Activated T-cell treated with anti-CD3 and anti-CD28 coated beads, Interleukin-2, amount 50 U/mL, for 4 hours (primary cell): ENCODE measurements around the gene RPL7A. TPM values are rescaled to one million over a fixed set of nuclear protein-coding genes. Genes with fewer than 3 reads are reported as not detected.
"Not testable (repeated sequence)": the region's sequence is repeated elsewhere in the genome, so short reads cannot be mapped to it uniquely, and the experiment has no call there.

ENCODE experiments used
- ATAC-seq, 2 donors: fragments of 200-7000 bp; cut with Tn5 transposase; one replicate each; pipeline ENCODE4 v1.10.0; 2021
- DNase-seq: peaks from one replicate; pipeline ENCODE4 v3.0.0-alpha.2; 2020
- H3K27me3 Mint-ChIP-seq: one replicate; pipeline ENCODE4 v1.8.0; 2021; ENCODE audit warnings: low read depth, mixed read lengths
- H3K36me3 Mint-ChIP-seq: one replicate; pipeline ENCODE4 v1.8.0; 2022; ENCODE audit warnings: mixed read lengths; ENCODE audit not compliant: insufficient read depth
- H3K4me1 Mint-ChIP-seq: one replicate; pipeline ENCODE4 v1.8.0; 2021; ENCODE audit warnings: low read depth, mixed read lengths
- H3K4me3 Mint-ChIP-seq: one replicate; pipeline ENCODE4 v1.8.0; 2021; ENCODE audit warnings: mild to moderate bottlenecking, moderate library complexity, mixed read lengths
- H3K9me3 Mint-ChIP-seq: one replicate; pipeline ENCODE4 v1.8.0; 2021; ENCODE audit warnings: mixed read lengths
- total RNA-seq, 3 donors: library from RNA; stranded (reverse); gene quantifications; one replicate each; pipeline ENCODE4 v1.2.1, GENCODE V29; 2021

The RPL7A gene
- total RNA-seq, 3 donors from 2014 or later = 3,573 to 3,630 (median 3,625) TPM

DNA sequence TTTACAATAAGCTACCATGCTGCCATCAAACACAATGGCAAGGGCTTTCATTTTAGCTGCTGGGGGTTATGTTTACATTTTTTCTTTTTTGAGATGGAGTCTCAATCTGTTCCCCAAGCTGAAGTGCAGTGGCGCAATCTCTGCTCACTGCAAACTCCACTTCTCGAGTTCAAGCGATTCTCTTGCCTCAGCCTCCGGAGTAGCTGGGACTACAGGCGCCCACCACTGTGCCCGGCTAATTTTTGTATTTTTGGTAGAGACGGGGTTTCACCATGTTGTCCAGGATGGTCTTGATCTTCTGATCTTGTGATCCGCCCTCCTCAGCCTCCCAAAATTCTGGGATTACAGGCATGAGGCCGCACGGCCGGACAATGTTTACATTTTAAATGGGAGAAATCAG is 13.1 kb upstream of the RPL7A start:
- Mint-ChIP-seq H3K4me3 (peak overlapping the region; percentile 89), H3K4me1 (peaks cover 31% of the 10 kb centered on the region), H3K36me3 (peaks cover 51% of the 10 kb centered on the region)
- H3K27me3 Mint-ChIP-seq, ATAC-seq, DNase-seq, H3K9me3 Mint-ChIP-seq: not testable (repeated sequence)

DNA sequence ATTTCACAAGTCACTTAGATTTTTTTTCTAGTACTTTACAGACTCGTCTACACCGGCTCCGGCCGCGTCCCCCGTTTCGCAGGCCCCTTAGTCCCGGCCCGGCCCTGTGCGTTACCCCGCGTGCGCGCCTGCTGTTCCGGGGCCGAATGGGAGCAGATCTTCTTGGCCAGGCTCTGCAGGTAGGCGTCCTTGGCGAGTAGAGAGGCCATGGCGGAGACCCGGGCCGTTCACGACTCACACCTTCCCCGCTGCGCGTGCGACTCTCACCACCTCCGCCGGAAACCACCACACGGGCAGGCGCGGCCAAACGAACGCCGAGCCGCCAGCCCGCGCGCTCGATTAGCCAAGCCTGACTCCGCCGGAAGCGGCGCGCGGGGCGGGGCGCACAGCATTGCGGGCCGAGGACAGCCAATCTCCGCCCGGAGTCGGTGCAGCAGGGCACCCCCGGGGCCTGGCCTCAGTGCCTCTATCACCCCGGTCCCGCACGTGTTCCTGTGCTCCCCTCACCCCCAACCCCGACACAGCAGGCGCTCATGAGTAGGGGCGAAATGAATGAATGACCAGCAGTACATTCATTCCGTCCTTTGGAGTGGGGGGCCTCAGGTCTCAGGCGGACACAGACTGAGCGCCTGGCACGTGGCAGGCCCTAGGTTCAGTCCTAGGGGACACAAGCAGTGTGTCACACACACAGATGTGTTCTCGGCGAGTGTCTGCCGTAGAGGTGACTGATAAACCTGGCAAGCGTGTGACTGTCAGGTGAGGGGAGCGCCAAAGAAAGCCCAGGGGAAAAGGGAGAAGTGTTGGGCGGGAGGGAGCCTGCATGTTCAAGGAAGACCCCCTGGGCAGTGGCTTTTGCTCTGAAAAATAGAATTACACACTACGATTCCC is 11.8 kb upstream of the RPL7A start, which contains the start of gene SURF6:
Gene SURF6, minus strand, starts transcription at position 265 of the 888 bp plus-strand sequence. Its CDS starts 56 bp downstream, at position 209.
- Mint-ChIP-seq H3K27me3 (no peaks in the 10 kb centered on the region), H3K4me3 (peak within 1 kb of the TSS; percentile 89), H3K4me1 (peaks cover 42% of the 10 kb centered on the region), H3K9me3 (no peaks in the 10 kb centered on the region), H3K36me3 (peaks cover 48% of the 10 kb centered on the region)
- peak; percentile 98 for ATAC-seq
- peak; percentile 90 for DNase-seq

DNA sequence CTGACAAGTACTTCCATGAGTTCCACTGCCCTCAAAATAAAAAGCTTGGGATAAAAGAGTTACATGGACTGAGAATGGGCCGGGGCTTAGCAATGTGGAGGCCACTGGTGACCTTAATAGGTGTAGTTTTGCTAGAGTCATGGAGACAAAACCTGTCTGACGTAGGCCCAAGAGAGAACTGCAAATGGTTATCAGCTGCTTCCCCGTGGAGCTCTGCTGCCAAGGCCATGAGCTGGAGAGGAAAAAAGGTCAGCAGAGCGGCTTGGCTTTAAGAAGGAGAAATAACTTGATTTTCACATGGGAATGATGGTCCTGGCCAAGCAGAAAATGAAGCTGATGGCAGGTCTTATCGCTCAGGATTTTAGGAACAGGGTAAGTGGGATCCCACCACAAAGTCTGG is 8.4 kb upstream of the RPL7A start:
- peaks cover 35% of the 10 kb centered on the region for H3K4me1 Mint-ChIP-seq
- no peaks in the 10 kb centered on the region for H3K9me3 Mint-ChIP-seq
- H3K27me3 Mint-ChIP-seq = no peaks in the 10 kb centered on the region
- no peak for ATAC-seq
- H3K36me3 Mint-ChIP-seq = peaks cover 27% of the 10 kb centered on the region
- DNase-seq = no peak
- H3K4me3 Mint-ChIP-seq = no peak overlapping the region

DNA sequence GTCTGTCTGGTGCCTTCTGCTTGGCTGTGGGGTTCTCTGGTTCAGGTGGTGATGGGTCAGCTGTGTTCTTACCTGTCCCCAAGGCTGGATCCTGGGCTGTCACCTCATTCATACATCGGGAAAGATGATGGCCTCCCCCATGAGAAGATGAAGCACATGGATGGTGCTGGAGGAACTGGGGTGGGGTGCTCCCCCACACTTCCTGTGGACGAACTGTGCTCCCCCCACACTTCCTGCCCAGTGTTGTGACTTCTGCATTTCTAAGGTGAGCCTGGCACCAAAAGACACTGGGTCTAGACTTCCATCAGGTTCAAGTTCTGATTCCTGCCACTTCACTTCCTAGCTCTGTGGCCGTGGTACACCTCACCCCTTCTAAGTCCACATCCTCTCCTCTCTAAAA is 7.8 kb upstream of the RPL7A start:
- Mint-ChIP-seq H3K36me3 (peaks cover 25% of the 10 kb centered on the region), H3K4me3 (no peak overlapping the region), H3K27me3 (no peaks in the 10 kb centered on the region), H3K9me3 (no peaks in the 10 kb centered on the region), H3K4me1 (peaks cover 34% of the 10 kb centered on the region)
- DNase-seq (no peak), ATAC-seq (no peak)

DNA sequence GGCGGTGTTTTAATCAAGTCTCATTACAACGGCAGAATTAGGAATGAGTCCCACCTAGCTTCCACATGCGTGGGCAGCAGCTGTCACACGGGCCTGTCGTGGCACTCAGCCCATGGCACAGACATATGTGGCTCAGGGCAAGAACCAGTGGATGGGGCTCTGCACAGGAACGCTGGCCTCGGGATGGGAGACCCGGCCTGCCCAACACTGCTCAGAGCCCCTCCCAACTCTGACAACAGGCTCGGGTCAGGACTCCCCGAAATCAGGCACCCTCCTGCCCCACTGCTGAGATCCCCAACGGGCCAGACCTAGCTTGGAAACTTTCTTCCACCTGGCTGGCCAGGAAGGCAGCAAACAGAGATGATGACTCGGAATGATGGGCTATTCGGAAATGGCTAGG is 7.1 kb upstream of the RPL7A start:
- Mint-ChIP-seq H3K4me1 (peaks cover 32% of the 10 kb centered on the region), H3K4me3 (no peak overlapping the region), H3K9me3 (no peaks in the 10 kb centered on the region), H3K27me3 (no peaks in the 10 kb centered on the region), H3K36me3 (peaks cover 26% of the 10 kb centered on the region)
- no peak for DNase-seq
- no peak for ATAC-seq

DNA sequence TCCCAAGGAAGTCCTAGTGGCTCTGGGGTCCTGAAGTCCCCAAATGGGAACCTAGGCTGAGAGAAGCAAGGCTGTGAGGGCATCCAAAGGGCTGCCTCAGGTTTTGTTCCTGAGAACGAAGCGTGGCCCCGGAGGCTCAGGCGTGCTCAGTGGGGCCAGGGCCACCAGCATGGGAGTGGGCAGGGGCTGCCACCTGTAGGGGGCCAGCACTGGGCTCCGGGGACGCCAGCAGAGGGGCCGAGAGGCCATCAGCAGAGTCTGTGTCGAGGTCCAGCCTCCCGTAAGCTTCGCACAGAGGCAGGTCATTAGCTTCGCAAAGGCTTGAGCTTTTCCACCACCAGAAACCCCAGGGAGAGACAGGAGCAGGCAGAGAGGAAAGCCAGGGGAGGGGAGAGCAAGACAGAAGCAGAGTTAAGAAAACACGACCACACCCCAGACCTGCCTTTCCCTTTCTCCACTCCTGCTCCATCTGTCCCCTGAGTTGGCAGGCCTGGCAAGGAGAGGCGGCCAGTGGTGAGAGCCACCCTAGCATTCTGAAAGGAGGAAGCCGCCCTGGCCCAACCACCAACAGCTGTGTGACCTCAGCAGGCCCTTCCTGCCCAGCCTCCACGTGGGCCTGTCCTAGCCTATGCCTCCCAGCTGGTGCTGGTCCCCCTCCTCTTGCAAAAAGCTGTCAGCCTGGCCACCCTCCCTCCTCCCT is 6.5 kb upstream of the RPL7A start:
- Mint-ChIP-seq H3K4me1 (peaks cover 35% of the 10 kb centered on the region), H3K27me3 (no peaks in the 10 kb centered on the region), H3K9me3 (no peaks in the 10 kb centered on the region), H3K4me3 (no peak overlapping the region), H3K36me3 (peaks cover 26% of the 10 kb centered on the region)
- ATAC-seq = no peak
- no peak for DNase-seq

DNA sequence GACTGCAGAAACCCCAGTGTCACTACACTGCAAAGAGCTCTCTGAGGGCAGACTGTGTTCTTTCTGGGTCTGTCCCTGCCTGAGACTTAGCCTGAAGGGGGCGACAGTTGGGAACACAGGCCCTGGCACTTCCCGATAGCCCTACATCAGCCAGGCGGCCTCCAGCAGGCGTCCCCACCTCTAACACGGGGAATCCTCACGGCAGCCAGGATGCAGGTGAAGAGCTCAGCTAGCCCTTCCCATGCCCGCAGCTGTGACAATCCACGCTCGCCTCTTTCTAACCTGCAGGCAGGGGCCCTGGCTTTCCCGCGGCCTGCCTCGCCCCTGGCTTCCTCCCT is 6.0 kb upstream of the RPL7A start:
- Mint-ChIP-seq H3K36me3 (peaks cover 26% of the 10 kb centered on the region), H3K4me1 (peaks cover 38% of the 10 kb centered on the region), H3K4me3 (no peak overlapping the region), H3K9me3 (no peaks in the 10 kb centered on the region), H3K27me3 (no peaks in the 10 kb centered on the region)
- DNase-seq (no peak), ATAC-seq (no peak)

DNA sequence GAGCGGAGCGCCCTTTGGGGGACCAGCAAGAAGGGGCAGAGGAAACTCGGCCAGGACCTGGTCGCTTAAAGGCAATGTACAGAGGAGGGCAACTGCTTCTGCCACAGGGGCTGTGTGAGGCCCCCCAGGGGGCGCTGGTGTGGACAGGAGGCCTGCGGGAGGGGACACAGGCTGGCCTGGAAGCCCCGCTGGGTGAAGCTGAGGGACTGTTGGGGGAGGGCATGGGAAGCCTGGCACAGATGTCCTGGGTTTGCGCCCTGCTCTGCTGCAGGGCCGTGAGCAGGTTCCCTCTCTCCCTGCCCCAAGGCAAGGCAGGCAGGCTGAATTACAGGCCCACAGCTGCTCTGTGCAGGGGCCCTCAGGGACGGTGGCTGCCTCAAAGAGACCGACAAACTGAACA is 5.4 kb upstream of the RPL7A start:
- H3K9me3 Mint-ChIP-seq = no peaks in the 10 kb centered on the region
- no peak overlapping the region for H3K4me3 Mint-ChIP-seq
- peaks cover 26% of the 10 kb centered on the region for H3K36me3 Mint-ChIP-seq
- H3K4me1 Mint-ChIP-seq = peaks cover 40% of the 10 kb centered on the region
- no peak for ATAC-seq
- H3K27me3 Mint-ChIP-seq = no peaks in the 10 kb centered on the region
- DNase-seq = no peak

DNA sequence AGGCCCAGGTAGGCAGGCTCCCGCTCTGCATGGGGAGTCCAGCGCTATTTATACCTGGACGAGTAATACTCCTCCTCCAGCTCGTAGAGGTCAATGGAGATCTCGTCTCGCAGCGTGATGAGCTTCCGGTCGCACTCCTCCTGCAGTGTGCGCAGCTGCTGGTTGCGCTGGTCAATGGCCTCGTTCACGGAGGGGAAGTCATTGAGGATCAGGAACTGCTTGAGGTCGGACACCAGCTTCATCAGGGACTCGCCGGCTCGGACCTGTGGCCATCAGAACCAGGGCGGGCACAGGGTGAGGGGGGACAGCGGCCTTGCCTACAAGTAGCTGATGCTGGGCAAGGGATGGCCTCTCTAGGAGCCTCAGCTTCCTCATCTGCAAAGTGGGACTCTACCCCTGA is 3.9 kb upstream of the RPL7A start:
- H3K4me1 Mint-ChIP-seq = peaks cover 42% of the 10 kb centered on the region
- no peak for ATAC-seq
- no peak for DNase-seq
- no peaks in the 10 kb centered on the region for H3K27me3 Mint-ChIP-seq
- peaks cover 32% of the 10 kb centered on the region for H3K36me3 Mint-ChIP-seq
- H3K9me3 Mint-ChIP-seq = no peaks in the 10 kb centered on the region
- no peak overlapping the region for H3K4me3 Mint-ChIP-seq

DNA sequence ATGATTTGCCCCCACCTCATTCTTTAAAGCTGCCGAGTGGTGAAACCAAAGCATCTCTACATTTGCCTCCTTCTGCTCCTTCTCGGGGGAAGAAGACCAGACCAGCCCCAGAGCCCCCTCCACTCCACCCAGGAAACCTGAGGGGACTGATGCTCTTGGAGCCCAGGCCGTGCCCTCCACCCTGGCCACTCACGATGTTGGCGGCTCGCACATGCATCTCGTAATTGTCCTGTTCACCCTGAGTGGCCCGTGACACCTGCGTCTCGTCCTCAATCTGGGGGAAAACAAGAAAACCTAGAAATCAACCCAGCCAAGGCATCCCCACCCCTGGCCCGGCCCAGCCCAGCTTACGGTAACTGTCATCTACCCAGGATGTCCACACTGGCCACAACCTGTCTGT is 3.0 kb upstream of the RPL7A start:
- DNase-seq = no peak
- H3K36me3 Mint-ChIP-seq = peaks cover 34% of the 10 kb centered on the region
- peaks cover 42% of the 10 kb centered on the region for H3K4me1 Mint-ChIP-seq
- no peaks in the 10 kb centered on the region for H3K9me3 Mint-ChIP-seq
- H3K27me3 Mint-ChIP-seq = no peaks in the 10 kb centered on the region
- no peak overlapping the region for H3K4me3 Mint-ChIP-seq
- no peak for ATAC-seq

DNA sequence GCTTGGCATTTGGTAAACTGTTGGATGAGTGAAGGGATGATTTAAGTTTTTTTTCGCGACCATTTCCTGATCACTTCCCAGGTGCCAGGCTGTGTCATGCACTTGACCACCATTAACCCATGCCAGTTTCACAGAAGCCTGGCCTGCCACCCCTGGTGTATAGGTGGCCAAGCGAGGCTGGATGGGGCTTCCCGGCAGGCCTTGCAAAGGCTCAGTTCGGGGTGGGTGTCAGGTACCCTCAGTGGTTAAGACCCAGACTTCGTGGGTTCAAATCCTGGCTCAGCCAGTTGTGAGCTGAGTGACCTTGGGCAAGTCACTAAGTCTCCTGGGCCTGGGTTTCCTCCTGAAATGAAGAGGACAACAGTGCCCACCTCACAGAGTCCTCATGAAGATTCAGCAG is 2.4 kb upstream of the RPL7A start:
- DNase-seq (no peak), ATAC-seq (no peak)
- Mint-ChIP-seq H3K4me3 (no peak overlapping the region), H3K4me1 (peaks cover 41% of the 10 kb centered on the region), H3K36me3 (peaks cover 37% of the 10 kb centered on the region), H3K27me3 (no peaks in the 10 kb centered on the region), H3K9me3 (no peaks in the 10 kb centered on the region)

DNA sequence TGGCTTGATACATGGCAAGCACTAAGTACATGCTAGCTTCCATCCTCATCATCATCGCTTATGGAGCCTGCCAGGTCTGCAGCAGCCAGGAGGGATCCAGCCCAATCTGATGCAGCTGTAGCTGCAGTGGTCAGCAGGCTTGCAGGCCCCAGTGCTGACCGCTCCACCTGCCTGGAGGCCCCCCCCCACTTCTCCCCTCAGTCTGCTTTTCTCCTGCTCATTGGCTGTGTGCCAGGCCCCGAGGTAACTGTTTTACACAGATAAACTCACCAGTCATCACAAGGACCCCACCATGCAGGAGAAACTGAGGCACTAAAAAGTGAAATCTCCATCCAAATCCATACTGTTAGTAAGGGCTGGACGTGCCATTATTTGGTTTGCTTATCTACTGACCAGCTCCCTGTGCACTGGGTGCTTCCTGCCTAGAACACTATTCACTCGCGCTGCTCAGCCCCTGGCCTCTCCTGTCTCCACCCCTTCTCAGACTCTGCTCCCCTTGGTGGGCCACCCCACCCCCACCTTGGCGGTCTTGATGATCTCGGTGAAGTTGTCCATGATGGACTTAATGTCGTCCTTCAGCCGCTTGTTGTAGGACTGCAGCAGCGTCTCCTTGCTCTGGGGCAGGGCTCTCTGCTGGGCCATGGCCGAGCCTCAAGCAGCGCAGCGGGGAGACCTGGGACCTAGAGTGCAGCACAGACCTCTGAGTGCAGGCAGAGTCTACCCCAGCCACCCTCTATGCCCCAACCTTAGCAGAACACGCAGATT is 1.8 kb upstream of the RPL7A start:
- Mint-ChIP-seq H3K9me3 (no peaks in the 10 kb centered on the region), H3K27me3 (no peaks in the 10 kb centered on the region), H3K36me3 (peaks cover 39% of the 10 kb centered on the region), H3K4me1 (peaks cover 38% of the 10 kb centered on the region), H3K4me3 (peak overlapping the region; percentile 99)
- DNase-seq (no peak), ATAC-seq (no peak)

DNA sequence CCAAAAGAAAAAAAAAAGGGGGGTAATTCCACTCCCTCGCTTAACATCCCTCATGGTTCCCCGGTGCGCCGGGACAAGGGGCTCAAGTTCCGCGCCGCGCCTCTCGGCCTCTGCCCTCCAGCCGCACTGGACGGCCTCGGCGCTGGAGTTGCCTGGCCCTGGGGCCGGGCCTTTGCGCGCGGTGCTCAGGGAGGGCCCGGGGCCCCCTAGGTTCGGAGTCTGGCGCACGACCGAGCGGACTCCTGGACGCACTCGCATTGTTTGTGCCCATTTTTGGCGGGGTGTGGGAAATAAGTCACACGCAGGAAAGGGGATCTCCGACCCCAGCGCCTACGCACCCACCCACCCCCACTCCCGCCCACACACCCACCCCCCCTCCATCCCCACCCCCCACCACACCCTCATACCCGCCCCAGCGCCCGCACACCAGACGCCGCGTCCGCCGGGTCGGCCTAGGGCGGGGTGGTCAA is 468 bp upstream of the RPL7A start:
- ATAC-seq = peak; percentile 36 to 39
- no peaks in the 10 kb centered on the region for H3K27me3 Mint-ChIP-seq
- no peak for DNase-seq
- peak overlapping the region; percentile 99 for H3K4me3 Mint-ChIP-seq
- H3K36me3 Mint-ChIP-seq = peaks cover 47% of the 10 kb centered on the region
- H3K9me3 Mint-ChIP-seq = no peaks in the 10 kb centered on the region
- H3K4me1 Mint-ChIP-seq = peaks cover 34% of the 10 kb centered on the region
